ENCODE measurements around the gene SNAP47. TPM values are rescaled to one million over a fixed set of nuclear protein-coding genes. Genes with fewer than 3 reads are reported as not detected.
A peak's percentile ranks its signal among the peaks of the same experiment; 100 is the strongest.
"Not testable (repeated sequence)": the region's sequence is repeated elsewhere in the genome, so short reads cannot be mapped to it uniquely, and the experiment has no call there.

SNAP47 gene
- 10 to 100 TPM; 30.7 to 45.9 (median 37.9) TPM for polyA plus RNA-seq (ENCODE audit: low read depth in 6 of 6)

- Mint-ChIP-seq H3K36me3 (no peaks in the 10 kb centered on the region), H3K4me3 (peak within 1 kb of the TSS; percentile 87 to 94 (median 90)), H3K9me3 (peaks cover 0 to 1% (median 0%) of the 10 kb centered on the region in 7 donors), H3K4me1 (peaks cover 47 to 56% (median 48%) of the 10 kb centered on the region in 3 donors), H3K27ac (peak within 1 kb of the TSS; percentile 70 to 99 (median 85)), H3K27me3 (no peaks in the 10 kb centered on the region)
- ATAC-seq (ENCODE audit: low read depth in 2 of 2) (peak; percentile 89 to 93), DNase-seq (peak; percentile 93)
These were observed at the start of gene SNAP47, which contains the start of gene JMJD4 for GRCh38 chr1:227734856-227735538. Gene SNAP47 (plus strand): TSS chr1:227735435. CDS start chr1:227747737, 12,302 bp downstream. Gene JMJD4 (minus strand): TSS chr1:227735302. CDS start chr1:227735273, 29 bp downstream.

- Mint-ChIP-seq H3K4me3 (no peak overlapping the region), H3K27ac (peak overlapping the region in 1 of 6 donors; percentile 62), H3K9me3 (peaks cover 21 to 99% (median 75%) of the 10 kb centered on the region in 7 donors), H3K4me1 (no peaks in the 10 kb centered on the region), H3K36me3 (peaks cover 5 to 20% of the 10 kb centered on the region in 2 donors), H3K27me3 (no peaks in the 10 kb centered on the region)
- ATAC-seq (ENCODE audit: low read depth in 2 of 2) (no peak), DNase-seq (no peak)
These were observed 49.4 kb upstream of the SNAP47 start for GRCh38 chr1:227685807-227686206.

GRCh38 chr1:227697321-227697864 lies 37.8 kb upstream of the SNAP47 start:
- ATAC-seq (ENCODE audit: low read depth in 2 of 2) (no peak), DNase-seq (no peak)
- H3K4me1 Mint-ChIP-seq: no peaks in the 10 kb centered on the region
- peaks cover 0 to 19% (median 0%) of the 10 kb centered on the region in 3 donors for H3K27me3 Mint-ChIP-seq
- peaks cover 13 to 23% of the 10 kb centered on the region in 2 donors for H3K36me3 Mint-ChIP-seq
- H3K27ac Mint-ChIP-seq: no peak overlapping the region
- H3K9me3 Mint-ChIP-seq: peaks cover 29 to 78% (median 70%) of the 10 kb centered on the region in 7 donors
- no peak overlapping the region for H3K4me3 Mint-ChIP-seq

DNA sequence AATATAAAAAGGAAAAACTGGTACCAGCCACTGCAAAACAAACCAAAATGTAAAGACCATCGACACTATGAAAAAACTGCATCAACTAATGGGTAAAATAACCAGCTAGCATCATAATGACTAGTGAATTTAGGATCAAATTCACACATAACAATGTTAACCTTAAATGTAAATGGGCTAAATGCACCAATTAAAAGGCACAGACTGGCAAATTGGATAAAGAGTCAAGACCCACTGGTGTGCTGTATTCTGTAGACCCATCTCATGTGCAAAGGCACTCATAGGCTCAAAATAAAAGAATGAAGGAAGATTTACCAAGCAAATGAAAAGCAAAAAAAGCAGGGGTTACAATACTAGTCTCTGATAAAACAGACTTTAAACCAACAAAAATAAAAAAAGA lies 33.6 kb upstream of the SNAP47 start:
- not testable (repeated sequence) for H3K4me3 Mint-ChIP-seq; DNase-seq; H3K27ac Mint-ChIP-seq; H3K4me1 Mint-ChIP-seq; ATAC-seq (ENCODE audit: low read depth in 2 of 2)
- Mint-ChIP-seq H3K9me3 (peaks cover 28 to 78% (median 65%) of the 10 kb centered on the region in 7 donors), H3K27me3 (peaks cover 0 to 25% (median 0%) of the 10 kb centered on the region in 3 donors), H3K36me3 (peaks cover 12 to 37% of the 10 kb centered on the region in 2 donors)

DNA sequence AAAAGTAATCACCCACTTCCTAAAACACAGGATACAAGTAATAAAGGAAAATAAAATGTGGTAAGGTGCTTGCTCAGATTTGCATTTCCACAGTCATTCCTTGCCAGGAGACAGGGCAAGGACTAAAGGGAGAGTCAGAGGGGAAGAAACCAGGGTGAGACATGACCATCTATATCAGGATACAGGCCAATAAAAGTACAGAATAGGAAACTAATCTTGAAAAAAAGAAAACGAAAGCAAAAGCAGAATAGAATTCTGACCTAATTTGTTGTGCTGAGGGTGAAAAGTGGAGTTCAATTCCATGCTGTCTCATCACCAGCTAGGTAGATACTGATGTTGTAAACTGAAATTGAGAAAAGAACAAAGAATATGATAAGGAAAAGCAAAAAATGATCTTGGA lies 27.4 kb upstream of the SNAP47 start:
- peaks cover 0 to 9% (median 0%) of the 10 kb centered on the region in 3 donors for H3K27me3 Mint-ChIP-seq
- H3K4me3 Mint-ChIP-seq: peak overlapping the region in 1 of 8 donors; percentile 17
- H3K4me1 Mint-ChIP-seq: peaks cover 0 to 13% (median 8%) of the 10 kb centered on the region in 3 donors
- ATAC-seq (ENCODE audit: low read depth in 2 of 2): no peak
- H3K9me3 Mint-ChIP-seq: peaks cover 4 to 60% (median 48%) of the 10 kb centered on the region in 7 donors
- H3K36me3 Mint-ChIP-seq: peaks cover 0 to 18% of the 10 kb centered on the region in 2 donors
- DNase-seq: no peak
- H3K27ac Mint-ChIP-seq: peak overlapping the region in 1 of 6 donors; percentile 14

DNA sequence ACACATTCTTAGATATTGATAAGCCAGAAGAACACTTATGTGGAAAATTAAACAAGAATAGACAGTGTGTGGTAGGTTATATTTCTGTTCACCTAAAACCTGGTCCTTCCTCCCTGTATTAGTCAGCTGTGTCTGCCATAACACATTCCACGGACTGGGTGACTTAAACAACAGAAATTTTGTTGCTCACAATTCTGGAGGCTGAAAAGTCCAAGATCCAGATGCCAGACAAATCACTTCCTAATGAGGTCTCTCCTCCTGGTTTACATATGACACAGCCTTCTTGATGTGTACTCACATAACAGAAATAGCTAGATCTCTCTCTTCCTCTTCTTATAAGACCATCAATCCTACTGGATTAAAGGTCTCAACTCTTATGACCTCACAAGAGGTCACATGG lies 25.8 kb upstream of the SNAP47 start:
- Mint-ChIP-seq H3K9me3 (peaks cover 9 to 54% (median 39%) of the 10 kb centered on the region in 7 donors), H3K27me3 (peaks cover 0 to 14% (median 0%) of the 10 kb centered on the region in 3 donors), H3K27ac (no peak overlapping the region), H3K36me3 (peaks cover 0 to 16% of the 10 kb centered on the region in 2 donors), H3K4me1 (peaks cover 0 to 13% (median 8%) of the 10 kb centered on the region in 3 donors), H3K4me3 (no peak overlapping the region)
- no peak for DNase-seq
- no peak for ATAC-seq (ENCODE audit: low read depth in 2 of 2)

- H3K4me1 Mint-ChIP-seq: peaks cover 0 to 13% (median 8%) of the 10 kb centered on the region in 3 donors
- H3K9me3 Mint-ChIP-seq: peaks cover 16 to 58% (median 40%) of the 10 kb centered on the region in 7 donors
- peaks cover 0 to 19% (median 0%) of the 10 kb centered on the region in 3 donors for H3K27me3 Mint-ChIP-seq
- H3K4me3 Mint-ChIP-seq; DNase-seq; H3K27ac Mint-ChIP-seq; ATAC-seq (ENCODE audit: low read depth in 2 of 2): not testable (repeated sequence)
- peaks cover 2 to 24% of the 10 kb centered on the region in 2 donors for H3K36me3 Mint-ChIP-seq
These were observed 24.8 kb upstream of the SNAP47 start for GRCh38 chr1:227710474-227710873.

DNA sequence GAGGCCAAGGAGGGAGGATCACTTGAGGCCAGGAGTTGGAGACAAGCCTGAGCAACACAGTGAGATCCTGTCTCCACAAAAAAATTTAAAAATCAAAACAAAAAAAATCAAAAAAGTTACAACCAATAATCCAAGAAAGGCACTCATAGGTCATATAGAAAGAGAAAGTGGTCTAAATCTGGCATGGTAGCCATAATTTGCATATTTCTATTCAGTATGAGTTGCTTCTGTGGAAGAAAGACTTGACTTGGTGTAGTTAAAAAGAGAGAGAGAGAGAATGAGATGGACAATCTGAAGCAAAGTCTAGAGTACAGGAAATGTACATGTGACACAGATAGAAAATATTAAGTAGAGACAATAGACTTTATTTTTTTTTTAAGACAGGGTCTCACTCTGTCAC lies 22.6 kb upstream of the SNAP47 start:
- H3K27me3 Mint-ChIP-seq: peaks cover 0 to 21% (median 0%) of the 10 kb centered on the region in 3 donors

GRCh38 chr1:227718932-227719331 lies 16.3 kb upstream of the SNAP47 start:
- Mint-ChIP-seq H3K27me3 (peaks cover 3 to 21% (median 6%) of the 10 kb centered on the region in 3 donors), H3K36me3 (peaks cover 39 to 80% of the 10 kb centered on the region in 2 donors), H3K27ac (no peak overlapping the region), H3K4me3 (no peak overlapping the region), H3K4me1 (no peaks in the 10 kb centered on the region), H3K9me3 (peaks cover 38 to 99% (median 89%) of the 10 kb centered on the region in 7 donors)
- DNase-seq (no peak), ATAC-seq (ENCODE audit: low read depth in 2 of 2) (no peak)

More for the DNA sequence above, 22.6 kb upstream of the SNAP47 start:
- DNase-seq: no peak
- H3K4me1 Mint-ChIP-seq: peaks cover 0 to 11% (median 5%) of the 10 kb centered on the region in 3 donors
- peaks cover 16 to 36% of the 10 kb centered on the region in 2 donors for H3K36me3 Mint-ChIP-seq
- no peak overlapping the region for H3K27ac Mint-ChIP-seq
- H3K9me3 Mint-ChIP-seq: peaks cover 22 to 73% (median 49%) of the 10 kb centered on the region in 7 donors
- H3K4me3 Mint-ChIP-seq: no peak overlapping the region
- ATAC-seq (ENCODE audit: low read depth in 2 of 2): no peak

DNA sequence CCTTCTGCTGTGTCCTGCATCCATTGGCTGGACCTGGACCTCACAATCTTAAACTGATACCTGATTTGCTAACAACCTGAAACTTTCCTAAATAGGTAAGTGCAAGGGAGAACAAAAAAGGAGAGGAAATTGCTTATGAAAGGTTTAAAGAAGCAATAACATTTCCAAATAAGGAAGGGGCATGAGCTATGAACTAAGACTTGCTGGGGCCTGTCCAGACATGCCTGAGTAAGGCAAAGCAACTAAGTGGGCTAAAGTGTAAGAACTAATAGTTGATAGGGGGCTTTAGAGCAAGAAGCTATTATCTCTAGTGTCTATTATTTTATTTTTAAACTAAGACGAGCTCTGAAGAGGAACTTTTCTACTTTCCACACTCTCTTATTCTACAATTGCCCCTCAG lies 11.8 kb upstream of the SNAP47 start:
- Mint-ChIP-seq H3K27me3 (peaks cover 9 to 16% (median 10%) of the 10 kb centered on the region in 3 donors), H3K4me1 (peaks cover 7 to 9% (median 8%) of the 10 kb centered on the region in 3 donors), H3K36me3 (peaks cover 23 to 58% of the 10 kb centered on the region in 2 donors), H3K27ac (peak overlapping the region in 1 of 6 donors; percentile 49), H3K4me3 (peak overlapping the region in 1 of 8 donors; percentile 11), H3K9me3 (peaks cover 19 to 63% (median 53%) of the 10 kb centered on the region in 7 donors)
- ATAC-seq (ENCODE audit: low read depth in 2 of 2) (no peak), DNase-seq (no peak)

- DNase-seq: no peak
- Mint-ChIP-seq H3K27ac (no peak overlapping the region), H3K4me1 (peaks cover 13 to 25% (median 24%) of the 10 kb centered on the region in 3 donors), H3K27me3 (peaks cover 4 to 16% (median 10%) of the 10 kb centered on the region in 3 donors), H3K36me3 (peaks cover 18 to 43% of the 10 kb centered on the region in 2 donors), H3K9me3 (peaks cover 12 to 48% (median 40%) of the 10 kb centered on the region in 7 donors), H3K4me3 (no peak overlapping the region)
- no peak for ATAC-seq (ENCODE audit: low read depth in 2 of 2)
These were observed 10.2 kb upstream of the SNAP47 start for GRCh38 chr1:227725046-227725445.

GRCh38 chr1:227726318-227726717 lies 8.9 kb upstream of the SNAP47 start:
- peak overlapping the region in 1 of 8 donors; percentile 81 for H3K4me3 Mint-ChIP-seq
- peaks cover 4 to 35% (median 28%) of the 10 kb centered on the region in 7 donors for H3K9me3 Mint-ChIP-seq
- H3K36me3 Mint-ChIP-seq: peaks cover 8 to 31% of the 10 kb centered on the region in 2 donors
- no peak overlapping the region for H3K27ac Mint-ChIP-seq
- ATAC-seq (ENCODE audit: low read depth in 2 of 2) (no peak), DNase-seq (no peak)
- peaks cover 14 to 29% (median 28%) of the 10 kb centered on the region in 3 donors for H3K4me1 Mint-ChIP-seq
- peaks cover 4 to 10% (median 9%) of the 10 kb centered on the region in 3 donors for H3K27me3 Mint-ChIP-seq

- Mint-ChIP-seq H3K4me1 (peaks cover 14 to 29% (median 28%) of the 10 kb centered on the region in 3 donors), H3K27ac (peak overlapping the region in 2 of 6 donors; percentile 2 to 44)
- no peak for ATAC-seq (ENCODE audit: low read depth in 2 of 2)
These were observed 8.2 kb upstream of the SNAP47 start for GRCh38 chr1:227726924-227727599.

More at GRCh38 chr1:227726924-227727599, 8.2 kb upstream of the SNAP47 start:
- peaks cover 4 to 10% (median 9%) of the 10 kb centered on the region in 3 donors for H3K27me3 Mint-ChIP-seq
- H3K9me3 Mint-ChIP-seq: peaks cover 4 to 27% (median 20%) of the 10 kb centered on the region in 7 donors
- H3K4me3 Mint-ChIP-seq: peak overlapping the region; percentile 12 to 92 (median 84)
- H3K36me3 Mint-ChIP-seq: peaks cover 6 to 23% of the 10 kb centered on the region in 2 donors
- DNase-seq: no peak

Measured in naive B cell (primary cell).